SIG-M5 treated with dmso at 0.1 percent for 504 hours (cell line): ENCODE results near the gene GBA2.

Experiments
- DNase-seq: peaks from one replicate; lab custom pipeline; 2025; ENCODE audit not compliant: unreplicated experiment; lab: John Stamatoyannopoulos, UW

GBA2 gene

DNA sequence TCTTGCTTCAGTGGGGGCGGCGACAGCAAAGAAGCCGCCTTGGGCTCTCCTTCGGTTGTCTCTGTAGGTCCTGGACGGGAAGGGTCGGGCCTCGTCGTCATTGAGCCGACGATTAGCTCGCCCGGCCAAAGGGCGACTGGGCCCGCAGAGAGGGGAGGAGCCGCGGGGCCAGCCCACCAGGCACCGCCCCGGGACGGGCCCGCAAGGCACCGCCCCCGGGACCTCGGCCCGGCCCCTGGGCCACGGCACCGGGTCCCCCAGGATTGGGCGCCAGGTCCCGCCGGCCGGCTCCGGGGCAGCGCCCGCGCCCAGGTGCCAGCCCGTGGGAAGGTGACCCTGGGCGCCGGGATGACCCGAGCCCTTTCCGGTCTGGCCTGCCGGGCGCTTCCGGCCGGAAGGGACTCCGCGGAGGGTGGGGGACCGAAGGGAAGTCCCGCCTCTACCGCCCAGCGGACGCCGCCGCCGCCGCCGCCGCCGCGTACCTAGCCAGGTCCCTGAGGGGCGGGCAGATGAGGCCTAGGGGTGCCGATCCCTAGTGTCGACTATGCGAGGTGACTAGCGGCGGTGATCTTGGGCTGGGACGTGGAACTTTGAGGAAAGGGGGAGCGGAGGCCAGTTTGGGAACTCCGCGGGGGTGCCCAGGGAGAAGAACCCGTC lies at the start of gene GBA2, which contains the start of gene RGP1:
TSS of gene GBA2 (minus strand) at position 371 of the 657 bp plus-strand sequence. CDS start 524 bp downstream, outside the sequence.
TSS of gene RGP1 (plus strand) at position 430 of the 657 bp plus-strand sequence. CDS start 469 bp downstream, outside the sequence.
- peak; percentile 41 for DNase-seq

DNA sequence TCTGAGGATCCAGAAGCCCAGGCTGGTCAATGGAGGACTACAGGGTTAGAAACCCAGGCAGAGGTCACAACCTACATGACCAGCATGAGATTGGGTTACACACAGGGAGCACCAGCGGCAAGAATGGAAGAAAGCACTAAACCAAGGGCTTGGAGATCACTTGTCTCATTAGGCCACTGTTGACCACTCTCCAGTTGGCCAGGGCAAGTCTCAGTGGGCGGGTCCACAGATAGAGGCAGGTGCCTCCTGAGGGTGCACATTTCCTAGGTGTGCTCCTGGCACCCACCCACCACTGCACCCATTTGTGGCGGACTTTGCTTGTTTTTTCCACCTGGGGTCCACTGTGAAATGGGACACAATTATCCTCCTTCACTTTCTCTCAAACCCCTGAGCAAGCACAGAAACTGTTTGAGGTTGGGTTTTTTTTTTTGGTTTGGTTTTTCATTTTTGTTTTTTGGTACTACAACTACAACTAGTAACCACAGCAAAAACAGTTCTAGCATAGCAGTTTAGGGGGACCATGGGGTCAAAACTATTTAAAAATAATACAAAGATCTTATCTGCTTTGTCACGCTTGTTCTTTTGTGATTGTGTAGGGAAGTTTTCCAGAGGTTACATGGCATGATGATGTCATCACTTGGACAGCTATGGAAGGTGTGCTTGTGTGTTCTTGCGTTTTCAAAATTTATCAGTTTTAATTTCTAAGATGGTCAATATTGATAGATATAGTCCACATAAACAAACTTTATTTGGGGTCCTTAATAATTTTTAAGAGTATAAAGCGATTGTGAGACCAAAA lies 48.5 kb upstream of the GBA2 start:
- DNase-seq, result no peak

DNA sequence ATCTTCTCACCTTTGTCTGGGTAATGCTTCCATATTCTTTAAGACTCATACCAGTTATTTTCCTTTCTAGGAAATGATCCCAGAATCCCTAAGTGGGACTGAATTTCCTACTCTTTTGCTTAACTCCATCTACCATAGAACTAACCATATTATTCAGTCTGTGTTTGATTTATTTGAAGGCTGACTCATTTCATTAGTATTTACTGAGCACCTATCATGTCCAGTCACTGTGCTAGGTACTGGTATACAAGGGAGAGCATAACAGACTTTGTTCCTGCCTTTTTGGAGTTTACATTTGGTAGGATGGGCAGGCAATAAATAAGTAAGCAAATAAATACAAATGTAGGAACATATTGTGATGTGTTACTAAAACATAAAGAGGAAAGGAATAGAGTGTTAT lies 46.7 kb upstream of the GBA2 start:
- DNase-seq, result no peak

DNA sequence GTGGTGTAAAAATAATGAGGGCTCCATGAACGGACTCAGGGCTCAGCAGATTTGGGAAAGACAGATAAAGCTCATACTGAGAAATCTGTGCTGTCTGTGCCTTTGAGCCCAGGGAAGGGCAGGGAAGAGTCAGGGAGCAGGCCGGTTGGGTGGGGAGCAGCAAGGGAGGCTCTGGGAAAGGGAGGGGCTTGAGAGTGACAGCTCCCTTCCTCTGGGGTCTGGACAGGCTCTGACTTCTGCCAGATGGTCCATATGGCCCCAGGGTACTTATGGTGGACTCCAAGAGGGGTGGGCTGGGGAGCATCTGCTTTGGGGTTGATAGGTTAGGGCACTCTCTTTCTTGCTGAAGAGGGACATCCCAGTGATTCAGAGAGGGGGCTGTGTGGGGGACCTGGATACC lies 44.4 kb upstream of the GBA2 start:
- DNase-seq, result no peak

DNA sequence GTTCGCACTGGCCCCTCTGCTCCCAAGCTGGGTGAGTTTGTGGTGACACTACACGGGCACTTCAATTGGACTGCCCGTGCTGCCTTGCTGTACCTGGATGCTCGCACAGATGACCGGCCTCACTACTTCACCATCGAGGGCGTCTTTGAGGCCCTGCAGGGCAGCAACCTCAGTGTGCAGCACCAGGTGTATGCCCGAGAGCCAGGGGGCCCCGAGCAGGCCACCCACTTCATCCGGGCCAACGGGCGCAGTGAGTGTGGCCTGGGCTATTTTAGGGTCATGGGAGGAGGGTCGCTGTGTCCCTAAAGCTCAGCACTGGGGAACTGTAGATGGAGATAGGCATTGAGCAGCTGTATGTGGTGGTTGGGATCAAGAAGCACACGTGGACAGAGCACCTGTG lies 43.8 kb upstream of the GBA2 start:
- DNase-seq, result no peak

DNA sequence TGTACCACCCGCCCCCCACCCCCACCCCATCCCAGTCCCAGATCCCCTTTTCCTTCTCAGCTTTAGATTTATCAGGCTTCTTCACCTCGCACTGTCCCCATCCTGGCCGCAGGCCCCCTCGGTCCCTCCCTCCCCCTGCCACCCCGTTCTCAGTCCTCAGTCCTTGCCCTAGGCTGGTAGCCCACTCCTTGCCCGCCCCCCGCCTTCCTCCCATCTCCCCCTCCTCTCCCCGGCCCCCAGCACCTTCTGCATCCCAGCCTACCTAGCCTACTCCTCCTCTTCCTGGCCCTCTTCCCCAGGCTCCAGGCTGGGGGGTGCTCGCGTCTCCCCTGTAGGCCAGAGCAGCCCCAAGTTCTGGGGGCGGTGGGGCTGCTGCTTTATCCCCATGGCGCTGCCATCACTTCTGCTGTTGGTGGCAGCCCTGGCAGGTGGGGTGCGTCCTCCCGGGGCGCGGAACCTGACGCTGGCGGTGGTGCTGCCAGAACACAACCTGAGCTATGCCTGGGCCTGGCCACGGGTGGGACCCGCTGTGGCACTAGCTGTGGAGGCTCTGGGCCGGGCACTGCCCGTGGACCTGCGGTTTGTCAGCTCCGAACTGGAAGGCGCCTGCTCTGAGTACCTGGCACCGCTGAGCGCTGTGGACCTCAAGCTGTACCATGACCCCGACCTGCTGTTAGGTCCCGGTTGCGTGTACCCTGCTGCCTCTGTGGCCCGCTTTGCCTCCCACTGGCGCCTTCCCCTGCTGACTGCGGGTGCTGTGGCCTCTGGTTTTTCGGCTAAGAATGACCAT lies 43.2 kb upstream of the GBA2 start:
- no peak for DNase-seq

DNA sequence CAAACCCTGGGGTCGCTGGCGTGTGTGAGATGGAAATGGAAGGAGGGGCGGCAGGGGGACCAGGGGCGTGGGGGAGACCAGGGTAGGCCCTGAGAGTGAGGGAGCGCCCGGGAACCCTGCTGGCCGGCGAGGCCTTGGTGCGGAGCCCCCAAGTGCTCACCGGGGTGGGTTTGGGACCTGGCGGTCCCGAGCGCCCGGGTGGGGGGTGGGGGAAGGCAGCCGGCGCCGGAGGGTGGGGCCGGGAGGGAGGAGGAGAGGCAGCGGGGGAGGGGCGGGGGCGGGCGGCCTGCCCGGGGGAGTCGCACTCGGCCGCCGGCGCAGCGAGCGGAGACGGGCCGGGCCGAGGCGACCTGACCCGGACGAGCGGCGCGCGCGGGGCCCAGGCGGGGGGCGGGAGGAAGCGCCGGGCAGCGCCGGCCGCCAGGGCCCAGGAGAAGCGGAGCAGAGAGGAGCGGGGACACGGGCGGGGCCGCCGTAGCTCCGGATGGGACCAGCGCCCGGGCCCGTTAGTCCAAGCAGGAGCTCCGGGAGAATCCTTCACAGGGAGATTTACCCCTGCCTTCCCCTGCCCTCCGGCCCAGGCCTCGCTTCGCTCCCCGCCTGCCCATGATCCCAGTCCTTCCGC lies 42.4 kb upstream of the GBA2 start, which contains the start of gene NPR2:
TSS of gene NPR2 (plus strand) at position 295 of the 625 bp plus-strand sequence. CDS start 818 bp downstream, outside the sequence.
- no peak for DNase-seq

DNA sequence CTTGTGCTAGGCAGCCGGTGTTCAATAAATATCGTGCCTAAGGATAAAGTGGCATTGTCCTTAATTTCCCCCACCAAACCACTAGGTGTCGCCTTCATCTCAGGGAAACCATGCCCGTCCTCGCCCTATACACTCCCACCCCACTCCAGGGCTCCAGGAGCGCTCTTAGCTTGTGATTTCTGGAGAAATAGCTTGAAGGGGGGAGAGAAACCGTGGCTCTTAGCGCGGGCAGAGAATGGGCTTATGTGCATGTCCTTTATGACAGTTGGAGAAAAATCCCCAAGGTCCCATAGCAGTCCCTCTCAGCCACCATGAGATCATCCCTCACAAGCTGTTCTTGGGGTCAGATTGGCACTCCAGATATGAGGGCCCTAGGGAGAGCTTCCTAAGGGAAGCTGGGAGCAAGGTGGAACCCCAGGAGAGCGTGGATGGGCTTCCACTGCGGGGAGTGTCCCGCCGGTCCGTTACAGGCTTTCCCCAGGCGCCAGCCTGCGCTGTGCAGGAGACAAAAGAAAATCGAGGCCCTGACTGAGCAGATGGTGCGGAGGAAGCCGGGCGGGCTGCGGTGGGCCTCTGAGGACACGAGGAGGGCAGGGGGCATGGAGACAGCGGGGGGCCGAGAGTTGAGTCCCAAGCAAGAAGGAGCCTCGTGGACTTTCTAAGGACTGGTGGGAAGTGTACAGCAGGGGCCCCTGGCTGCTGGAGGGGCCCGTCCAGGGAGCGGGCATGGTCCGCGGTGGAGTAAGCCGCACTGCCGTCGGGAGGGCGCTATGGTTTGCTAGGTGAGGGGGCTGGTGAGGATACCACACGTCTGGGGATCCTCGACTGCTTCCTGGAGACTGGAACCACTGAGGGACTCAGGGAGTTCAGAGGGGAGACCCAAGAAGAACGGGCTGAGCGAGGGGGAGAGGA lies 41.6 kb upstream of the GBA2 start:
- peak; percentile 68 for DNase-seq

DNA sequence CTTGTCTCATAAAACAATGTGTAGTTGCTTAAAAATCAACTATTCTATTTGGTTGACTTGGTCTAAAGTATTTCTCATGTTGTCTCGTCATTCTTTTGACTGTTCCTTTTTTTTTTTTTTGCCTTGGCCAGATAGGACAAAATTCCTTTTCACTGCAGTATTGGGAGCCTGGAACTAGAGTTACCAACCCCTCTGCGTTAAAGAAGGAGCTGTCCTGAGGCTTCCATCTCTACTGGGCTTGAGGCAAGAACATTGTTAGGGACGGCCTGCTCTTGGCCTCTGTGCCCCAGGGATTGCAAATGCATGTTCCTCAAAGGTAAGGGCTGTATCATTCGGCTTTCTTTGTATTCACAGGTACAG lies 41.0 kb upstream of the GBA2 start:
- DNase-seq, result no peak

DNA sequence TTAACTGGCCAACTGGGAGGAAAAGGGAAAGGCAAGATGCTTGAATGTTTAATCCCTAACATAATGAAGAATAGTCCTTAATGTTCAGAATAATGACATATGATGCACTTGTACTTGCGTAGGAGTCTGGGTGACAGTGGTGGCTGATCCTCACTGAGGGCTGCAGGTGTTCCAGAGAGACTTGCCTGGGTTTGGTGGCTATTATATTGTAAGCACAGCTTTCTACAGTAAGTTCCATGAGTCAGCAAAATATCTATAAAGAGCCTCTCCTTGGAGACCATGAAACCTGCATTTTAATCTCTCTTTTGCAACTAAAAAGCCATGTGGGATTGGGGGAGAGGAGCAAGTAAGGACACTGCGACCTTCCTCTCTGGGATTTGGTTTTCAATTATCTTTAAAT lies 40.5 kb upstream of the GBA2 start:
- DNase-seq, result no peak

DNA sequence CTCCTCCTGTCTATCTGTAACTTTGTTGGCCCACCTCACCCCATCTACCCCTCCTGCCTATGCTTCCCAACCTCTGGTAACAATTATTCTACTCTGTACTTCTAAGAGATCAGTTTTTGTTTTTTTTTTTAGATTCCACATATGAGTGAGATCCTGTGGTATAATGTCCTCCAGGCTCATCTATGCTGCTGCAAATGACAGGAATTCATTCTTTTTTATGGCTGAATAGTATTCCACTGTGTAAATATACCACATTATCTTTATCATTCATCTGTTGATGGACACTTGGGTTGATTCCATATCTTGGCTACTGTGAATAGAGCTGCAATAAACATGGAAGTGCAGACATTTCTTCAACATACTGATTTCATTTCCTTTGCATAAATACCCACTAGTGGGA lies 34.4 kb upstream of the GBA2 start:
- no peak for DNase-seq

DNA sequence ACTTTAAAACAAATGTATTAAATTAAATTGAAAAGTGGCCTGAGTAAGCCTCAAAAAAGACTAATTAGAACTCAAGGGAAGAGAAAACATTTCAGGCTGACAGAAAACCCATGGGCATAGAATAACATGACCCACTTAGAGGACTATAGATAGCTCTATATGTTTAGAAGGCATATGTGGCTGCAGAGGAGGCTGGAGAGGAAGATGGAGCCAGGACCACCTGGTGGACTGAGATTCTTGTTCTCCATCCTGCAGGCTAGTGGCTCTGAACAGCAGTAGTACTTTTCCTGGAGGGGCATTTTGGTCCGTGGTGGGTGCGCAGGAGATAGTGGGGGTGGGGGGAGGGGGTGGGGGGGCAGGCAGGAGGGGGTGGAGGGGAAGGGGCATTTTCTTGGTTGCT lies 32.0 kb upstream of the GBA2 start:
- DNase-seq, result no peak

DNA sequence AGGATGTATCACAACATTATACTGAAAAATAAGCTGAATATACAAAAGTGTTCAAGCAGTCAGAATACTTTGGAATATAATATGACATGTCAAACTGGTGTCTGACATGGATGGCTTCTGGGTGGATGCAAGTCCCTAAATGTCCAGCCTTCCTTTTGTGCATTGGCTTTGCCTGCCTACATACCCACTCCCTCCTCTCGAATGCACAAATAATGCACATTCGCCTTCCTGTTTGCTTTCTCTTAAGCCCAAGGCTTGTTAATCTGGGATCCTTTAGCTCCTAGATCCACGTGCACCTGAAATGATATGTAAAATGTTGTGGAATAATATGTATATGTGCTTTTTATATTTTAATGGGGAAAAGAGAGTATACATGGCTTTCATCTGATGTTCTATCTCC lies 29.5 kb upstream of the GBA2 start:
- DNase-seq, result no peak

DNA sequence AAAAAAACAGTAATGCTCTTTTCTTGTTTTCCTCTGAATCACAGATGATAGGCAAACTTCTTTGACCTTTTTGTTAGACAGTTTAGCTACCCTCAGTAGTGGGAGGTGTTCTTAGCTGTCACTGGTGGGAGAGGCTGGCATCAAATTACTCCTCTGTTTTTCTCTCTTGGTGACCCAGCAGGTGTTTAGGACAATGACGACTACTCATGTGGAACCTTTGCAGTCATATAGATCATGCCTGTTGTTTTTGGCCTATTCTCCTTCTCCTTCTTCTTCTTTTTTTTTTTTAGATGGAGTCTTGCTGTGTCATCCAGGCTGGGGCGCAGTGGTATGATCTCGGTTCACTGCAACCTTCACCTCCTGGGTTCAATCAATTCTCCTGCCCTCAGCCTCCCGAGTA lies 27.0 kb upstream of the GBA2 start:
- no peak for DNase-seq

DNA sequence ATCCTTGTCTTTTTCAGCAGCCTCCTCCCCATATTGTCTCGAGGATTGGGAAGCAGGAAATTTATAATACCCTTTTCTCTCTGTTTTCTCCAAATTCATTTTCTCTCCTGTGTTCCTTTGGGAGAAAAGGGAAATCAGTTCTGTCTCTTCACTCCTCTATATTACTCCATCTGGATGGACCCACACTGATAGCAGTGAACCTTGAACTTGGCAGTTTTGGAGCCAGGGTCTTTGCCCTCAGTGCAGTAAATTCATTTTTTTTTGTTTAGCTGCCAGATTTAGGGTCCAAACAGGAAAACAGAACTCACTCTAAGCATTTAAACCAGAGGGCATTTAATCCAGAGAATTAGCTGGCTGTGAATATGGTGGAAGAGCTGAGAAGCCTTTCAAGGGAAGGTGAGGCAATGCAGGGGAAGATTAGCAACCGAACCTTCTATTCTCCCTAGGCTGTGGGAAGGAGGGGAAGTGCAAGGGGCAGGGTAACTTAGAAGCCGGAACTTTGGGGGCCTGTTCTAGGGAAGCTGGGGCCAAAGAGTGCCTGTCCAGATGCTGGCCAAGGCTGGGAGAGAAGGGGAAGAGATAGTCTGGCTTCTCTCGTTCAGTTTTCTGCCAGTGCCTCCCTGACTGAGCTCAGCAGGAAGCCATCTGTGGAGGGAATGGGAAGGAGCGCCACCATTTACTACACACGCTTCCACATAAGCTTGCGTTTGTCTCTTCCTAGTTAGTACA lies 26.0 kb upstream of the GBA2 start:
- peak; percentile 20 for DNase-seq

DNA sequence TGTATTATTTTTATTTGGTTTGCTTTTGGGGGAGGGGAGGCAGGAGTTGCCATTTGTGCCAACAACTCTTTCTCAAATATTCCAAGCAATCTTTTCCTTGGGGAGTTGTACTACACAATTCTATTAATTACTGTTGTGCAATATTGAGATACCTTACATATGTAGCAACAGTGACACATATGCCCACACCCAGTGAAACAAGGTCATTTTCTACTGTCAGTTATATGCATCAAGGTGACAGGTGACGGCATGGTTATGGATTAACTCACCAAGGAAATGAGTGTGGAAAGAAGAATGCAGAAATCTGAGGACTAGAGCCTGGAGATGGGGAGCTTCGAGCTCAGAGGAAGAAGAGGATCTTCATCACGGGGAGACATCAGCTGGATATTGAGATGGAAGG lies 22.9 kb upstream of the GBA2 start:
- no peak for DNase-seq

DNA sequence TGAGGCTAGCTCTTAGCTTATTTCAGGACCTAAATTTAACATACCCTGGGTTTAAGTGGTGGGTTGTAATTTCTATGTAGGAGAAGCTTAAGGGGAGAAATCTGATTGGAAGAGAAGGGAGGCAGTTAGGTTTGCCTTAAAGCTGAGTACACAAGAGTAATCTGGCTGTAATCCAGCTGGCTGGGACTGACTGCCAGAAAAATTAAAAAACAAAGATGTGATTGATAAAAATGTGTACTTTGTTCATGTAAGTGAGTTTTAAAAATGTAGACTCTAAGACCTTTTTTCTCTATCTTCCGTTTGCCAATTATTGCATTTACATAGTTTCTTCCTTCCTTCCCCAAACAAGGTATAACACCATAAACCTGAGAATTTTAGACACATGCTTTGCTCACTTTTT lies 22.5 kb upstream of the GBA2 start:
- no peak for DNase-seq

DNA sequence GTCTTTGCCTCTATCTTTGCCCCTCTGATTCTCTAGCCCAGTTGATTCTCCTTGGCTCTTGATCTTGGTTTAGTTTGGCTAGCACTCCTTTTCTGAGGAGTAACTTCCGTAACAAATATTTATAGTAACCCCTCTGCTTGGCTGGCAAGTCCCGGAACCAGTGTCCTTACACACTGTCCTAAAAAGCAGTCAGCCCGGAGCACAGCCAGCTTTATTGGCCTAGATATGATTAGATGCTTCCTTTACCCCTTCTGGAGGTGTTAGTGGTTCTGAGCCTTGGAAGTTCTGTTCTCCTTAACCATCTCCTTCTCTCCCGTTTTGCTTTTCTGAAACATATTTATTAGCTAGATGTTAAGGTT lies 22.0 kb upstream of the GBA2 start:
- DNase-seq, result no peak

DNA sequence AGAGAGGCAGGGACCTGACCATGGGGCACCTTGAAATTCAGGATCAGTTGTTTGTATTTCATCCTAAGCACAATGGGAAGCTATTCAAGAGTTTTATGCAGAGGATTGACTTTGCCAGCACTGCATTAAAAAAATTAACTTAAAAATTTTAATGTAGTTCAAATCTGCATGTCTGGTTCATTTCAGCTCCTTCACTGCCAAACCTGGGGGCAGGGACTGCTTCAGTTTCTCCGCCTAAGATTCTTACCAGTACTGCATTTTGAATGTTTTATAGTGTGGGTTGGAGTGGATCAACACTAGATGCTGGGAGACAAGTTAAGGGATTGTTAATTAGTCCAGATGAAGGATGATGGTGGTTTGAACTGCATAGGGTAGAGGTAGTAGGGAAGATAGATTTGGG lies 20.7 kb upstream of the GBA2 start:
- no peak for DNase-seq

DNA sequence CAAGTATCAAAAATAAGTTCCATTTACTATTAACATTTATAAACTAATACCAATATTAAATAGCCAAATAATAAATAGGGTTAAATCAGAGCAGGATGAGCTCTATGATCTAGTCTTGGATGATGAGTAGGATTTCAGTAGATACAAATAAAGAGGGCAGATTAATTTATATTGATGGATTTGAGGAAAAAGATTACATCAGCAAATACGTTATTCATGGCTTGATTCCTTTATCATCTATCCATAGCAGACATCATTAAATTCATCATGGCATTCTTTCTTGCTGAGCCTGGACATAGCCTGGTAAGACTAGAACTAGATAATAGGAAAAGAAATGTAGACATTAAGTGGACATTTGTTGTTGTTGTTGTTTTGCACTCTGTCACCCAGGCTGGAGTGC lies 18.4 kb upstream of the GBA2 start:
- no peak for DNase-seq
